ENCODE results near the gene LRG1.

The LRG1 gene

DNA sequence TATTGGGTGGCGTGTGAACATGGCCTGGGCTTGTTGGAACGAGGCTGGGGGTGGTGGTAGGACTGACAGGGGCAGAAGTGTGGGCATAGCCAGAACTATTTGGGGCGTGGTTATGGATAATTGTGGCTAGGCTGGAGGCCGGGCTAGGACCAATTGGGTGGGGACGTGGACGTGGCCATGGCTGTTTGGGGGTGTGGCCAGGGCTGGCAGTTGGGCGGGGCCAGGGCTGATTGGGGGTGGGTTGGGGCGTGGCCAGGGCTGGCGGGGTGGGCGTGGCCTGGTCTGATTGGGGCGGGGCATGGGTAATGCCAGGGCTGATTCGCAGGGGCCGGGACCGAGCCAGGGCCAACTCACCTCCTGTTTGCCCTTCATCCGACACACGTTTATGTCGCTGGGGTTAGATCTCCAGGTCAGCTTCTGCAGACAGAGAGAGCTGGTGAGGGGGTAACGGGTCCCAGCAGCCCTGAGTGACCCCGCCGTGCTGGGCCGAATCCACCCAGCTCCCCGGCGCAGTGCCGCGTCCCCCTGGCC, 16.8 kb upstream of the LRG1 start:
- Histone ChIP-seq H3K4me3 (ENCODE audit: low read length) (no peak overlapping the region), H3K4me1 (ENCODE audit: control insufficient read depth, low read depth, low read length) (no peaks in the 10 kb centered on the region), H3K27ac (ENCODE audit: low read length) (no peak overlapping the region), H3K27me3 (ENCODE audit: control insufficient read depth, insufficient read depth, low read length) (no peaks in the 10 kb centered on the region), H3K36me3 (ENCODE audit: control insufficient read depth, low read depth, low read length) (peaks cover 17% of the 10 kb centered on the region), H3K9me3 (ENCODE audit: control insufficient read depth, low read depth, low read length) (no peaks in the 10 kb centered on the region), H3K9ac (ENCODE audit: low read length) (no peak overlapping the region)

DNA sequence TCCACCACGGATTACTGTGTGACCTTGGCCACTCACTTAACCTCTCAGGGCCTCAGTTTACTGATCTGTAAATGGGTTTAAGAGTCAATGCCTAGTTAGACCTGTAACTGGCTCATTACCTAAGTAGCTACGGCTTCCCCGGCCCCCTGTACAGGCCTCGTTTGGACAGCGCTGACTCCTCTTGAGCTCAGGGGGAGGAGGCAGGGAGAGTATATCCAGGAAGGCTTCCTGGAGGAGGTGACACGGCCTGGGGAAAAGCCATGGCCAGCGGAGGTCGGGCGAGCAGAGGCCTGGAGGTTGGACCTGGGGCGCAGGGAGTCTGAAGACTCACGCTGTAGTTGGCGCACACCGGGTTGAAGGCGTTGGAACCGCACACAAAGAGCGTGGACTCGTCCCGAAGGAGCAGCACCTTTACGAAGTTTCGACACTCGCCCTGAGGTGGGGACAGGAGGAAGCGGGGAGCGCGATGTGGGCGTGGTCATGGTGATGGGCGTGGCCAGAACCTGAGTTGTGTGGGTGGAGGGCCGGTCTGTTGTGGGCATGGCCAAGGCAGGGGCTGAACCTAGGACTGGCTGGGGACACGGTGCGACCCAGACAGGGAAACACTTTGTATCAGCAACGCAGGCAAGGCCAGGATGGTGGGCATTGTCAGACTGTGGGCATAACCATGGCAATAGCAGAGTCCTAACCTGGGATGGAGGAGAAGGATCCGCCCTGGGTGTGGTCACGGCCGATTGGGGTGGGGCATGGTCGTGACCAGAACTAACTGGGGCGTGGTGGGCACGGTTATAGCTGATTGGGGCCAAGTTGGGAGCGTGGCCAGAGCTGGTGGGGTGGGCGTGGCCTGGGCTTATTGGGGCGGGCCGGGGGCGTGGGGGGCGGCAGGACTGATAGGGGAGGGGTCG, 16.1 kb upstream of the LRG1 start:
- peaks cover 17% of the 10 kb centered on the region for H3K36me3 ChIP-seq (ENCODE audit: control insufficient read depth, low read depth, low read length)
- no peaks in the 10 kb centered on the region for H3K27me3 ChIP-seq (ENCODE audit: control insufficient read depth, insufficient read depth, low read length)
- no peak overlapping the region for H3K27ac ChIP-seq (ENCODE audit: low read length)
- H3K9me3 ChIP-seq (ENCODE audit: control insufficient read depth, low read depth, low read length) = no peaks in the 10 kb centered on the region
- H3K4me1 ChIP-seq (ENCODE audit: control insufficient read depth, low read depth, low read length) = no peaks in the 10 kb centered on the region
- H3K9ac ChIP-seq (ENCODE audit: low read length) = no peak overlapping the region
- no peak overlapping the region for H3K4me3 ChIP-seq (ENCODE audit: low read length)

DNA sequence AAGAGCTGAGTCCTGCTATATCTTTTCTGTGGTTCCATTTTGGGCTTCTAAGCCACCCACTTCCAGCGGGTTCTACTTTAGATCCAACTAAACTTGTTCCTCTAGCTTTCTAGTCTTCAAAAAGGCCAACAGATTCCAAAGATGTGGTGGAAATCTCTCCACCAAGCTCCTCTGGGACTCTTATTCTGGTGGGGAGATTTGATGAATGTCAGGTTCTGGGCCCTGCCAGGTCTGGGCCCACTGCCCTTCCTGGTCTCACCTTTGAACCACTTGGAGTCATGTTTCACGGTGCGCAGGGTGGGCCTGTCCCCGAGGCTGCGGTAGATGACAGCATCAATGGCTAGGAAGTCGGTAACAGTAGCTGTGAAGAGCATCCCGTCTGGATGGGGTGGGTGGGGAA, 14.9 kb upstream of the LRG1 start:
- H3K27me3 ChIP-seq (ENCODE audit: control insufficient read depth, insufficient read depth, low read length) = no peaks in the 10 kb centered on the region

DNA sequence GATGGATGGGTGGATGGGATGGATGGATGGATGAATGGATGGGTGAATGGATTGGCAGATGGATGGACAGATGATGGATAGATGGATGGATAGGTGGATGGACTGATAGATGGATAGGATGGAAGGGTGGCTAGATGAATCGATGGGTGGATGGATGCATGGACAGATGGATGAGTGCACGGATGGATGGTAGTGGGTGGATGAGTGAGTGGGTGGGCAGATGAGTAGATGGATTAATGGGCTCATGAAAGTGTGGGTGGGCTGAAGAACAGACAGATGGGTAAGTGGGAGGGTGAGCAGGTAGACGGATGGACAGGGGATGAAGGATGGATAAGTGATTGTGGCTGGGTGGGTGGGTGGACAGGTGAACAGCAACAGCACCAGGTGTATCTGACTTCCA, 13.9 kb upstream of the LRG1 start:
- Histone ChIP-seq H3K36me3 (ENCODE audit: control insufficient read depth, low read depth, low read length) (peaks cover 20% of the 10 kb centered on the region), H3K27ac (ENCODE audit: low read length) (no peak overlapping the region), H3K4me3 (ENCODE audit: low read length) (no peak overlapping the region), H3K9ac (ENCODE audit: low read length) (no peak overlapping the region), H3K4me1 (ENCODE audit: control insufficient read depth, low read depth, low read length) (no peaks in the 10 kb centered on the region), H3K27me3 (ENCODE audit: control insufficient read depth, insufficient read depth, low read length) (no peaks in the 10 kb centered on the region), H3K9me3 (ENCODE audit: control insufficient read depth, low read depth, low read length) (no peaks in the 10 kb centered on the region)

More for the DNA sequence above, 14.9 kb upstream of the LRG1 start:
- H3K36me3 ChIP-seq (ENCODE audit: control insufficient read depth, low read depth, low read length) = peaks cover 20% of the 10 kb centered on the region
- H3K9ac ChIP-seq (ENCODE audit: low read length) = no peak overlapping the region
- no peaks in the 10 kb centered on the region for H3K9me3 ChIP-seq (ENCODE audit: control insufficient read depth, low read depth, low read length)
- no peaks in the 10 kb centered on the region for H3K4me1 ChIP-seq (ENCODE audit: control insufficient read depth, low read depth, low read length)
- H3K4me3 ChIP-seq (ENCODE audit: low read length) = no peak overlapping the region
- H3K27ac ChIP-seq (ENCODE audit: low read length) = no peak overlapping the region

DNA sequence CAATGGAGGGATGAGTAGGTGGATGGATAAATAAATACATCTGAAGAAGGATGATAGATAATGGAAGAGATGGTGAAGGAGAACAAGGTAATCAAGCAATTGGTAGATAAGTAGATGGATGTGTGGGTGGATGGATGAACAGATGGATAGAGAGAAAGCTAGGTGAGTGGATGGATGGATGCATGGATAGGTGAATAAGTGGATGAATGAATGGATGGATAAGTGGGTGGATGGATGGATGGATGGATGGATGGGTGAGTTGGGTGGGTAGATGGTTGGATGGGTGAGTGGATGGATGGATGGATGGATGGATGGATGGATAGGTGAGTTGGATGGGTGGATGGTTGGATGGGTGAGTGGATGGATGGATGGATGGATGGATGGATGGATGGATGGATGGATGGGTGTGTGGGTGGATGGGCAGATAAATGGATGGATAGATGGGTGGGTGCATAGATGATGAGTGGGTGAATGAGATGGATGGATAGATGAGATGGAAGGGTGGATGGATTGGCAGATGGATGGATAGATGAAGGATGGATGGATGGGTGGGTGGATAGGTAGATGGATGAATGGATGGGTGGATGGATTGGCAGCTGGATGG, 13.4 kb upstream of the LRG1 start:
- no peak overlapping the region for H3K4me3 ChIP-seq (ENCODE audit: low read length)
- no peaks in the 10 kb centered on the region for H3K4me1 ChIP-seq (ENCODE audit: control insufficient read depth, low read depth, low read length)

DNA sequence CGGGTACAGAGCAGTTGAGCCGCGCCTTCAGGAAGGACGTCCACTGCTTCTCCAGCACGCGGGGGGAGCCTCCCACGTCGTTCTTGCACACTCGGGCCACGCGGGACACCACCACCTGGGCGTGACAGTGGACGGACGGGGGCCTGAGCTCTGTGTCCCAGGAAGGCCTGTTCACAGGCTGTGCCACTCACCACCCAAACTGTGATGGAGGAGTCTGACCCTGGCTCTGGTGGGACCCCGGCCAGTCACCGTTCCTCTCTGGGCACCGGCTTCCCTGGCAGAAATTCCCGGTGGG, 12.6 kb upstream of the LRG1 start:
- Histone ChIP-seq H3K4me3 (ENCODE audit: low read length) (no peak overlapping the region), H3K9me3 (ENCODE audit: control insufficient read depth, low read depth, low read length) (no peaks in the 10 kb centered on the region), H3K9ac (ENCODE audit: low read length) (no peak overlapping the region), H3K27me3 (ENCODE audit: control insufficient read depth, insufficient read depth, low read length) (no peaks in the 10 kb centered on the region), H3K27ac (ENCODE audit: low read length) (no peak overlapping the region), H3K4me1 (ENCODE audit: control insufficient read depth, low read depth, low read length) (no peaks in the 10 kb centered on the region), H3K36me3 (ENCODE audit: control insufficient read depth, low read depth, low read length) (peaks cover 25% of the 10 kb centered on the region)

More for the DNA sequence above, 13.4 kb upstream of the LRG1 start:
- no peak overlapping the region for H3K27ac ChIP-seq (ENCODE audit: low read length)
- H3K27me3 ChIP-seq (ENCODE audit: control insufficient read depth, insufficient read depth, low read length) = no peaks in the 10 kb centered on the region
- H3K9me3 ChIP-seq (ENCODE audit: control insufficient read depth, low read depth, low read length) = no peaks in the 10 kb centered on the region
- H3K36me3 ChIP-seq (ENCODE audit: control insufficient read depth, low read depth, low read length) = peaks cover 20% of the 10 kb centered on the region
- H3K9ac ChIP-seq (ENCODE audit: low read length) = no peak overlapping the region

DNA sequence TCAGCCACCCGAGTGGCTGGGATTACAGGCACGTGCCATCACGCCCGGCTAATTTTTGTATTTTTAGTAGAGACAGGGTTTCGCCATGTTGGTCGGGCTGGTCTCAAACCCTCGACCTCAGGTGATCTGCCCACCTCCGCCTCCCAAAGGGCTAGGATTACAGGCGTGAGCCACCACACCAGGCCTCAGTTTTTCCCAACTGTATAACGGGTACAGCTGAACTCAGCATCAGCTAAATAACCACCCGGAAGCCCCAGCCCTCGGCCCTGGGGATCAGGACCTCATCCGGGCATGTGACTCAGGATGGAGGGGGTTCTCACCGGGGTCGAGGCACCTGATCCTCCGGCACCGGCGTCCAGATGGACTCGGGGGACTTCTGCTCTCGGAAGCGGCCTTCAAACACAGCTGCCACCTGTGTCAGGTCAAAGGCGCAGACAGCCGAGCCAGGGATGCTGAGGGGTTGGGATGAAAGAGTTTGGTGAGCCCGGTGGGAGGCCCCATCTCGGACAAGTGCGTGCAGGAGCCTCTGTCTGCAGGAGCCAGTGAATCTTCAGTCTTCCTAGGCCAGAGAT, 10.7 kb upstream of the LRG1 start:
- no peaks in the 10 kb centered on the region for H3K4me1 ChIP-seq (ENCODE audit: control insufficient read depth, low read depth, low read length)
- no peak overlapping the region for H3K4me3 ChIP-seq (ENCODE audit: low read length)
- no peaks in the 10 kb centered on the region for H3K27me3 ChIP-seq (ENCODE audit: control insufficient read depth, insufficient read depth, low read length)
- H3K36me3 ChIP-seq (ENCODE audit: control insufficient read depth, low read depth, low read length) = peaks cover 25% of the 10 kb centered on the region
- no peak overlapping the region for H3K9ac ChIP-seq (ENCODE audit: low read length)
- H3K27ac ChIP-seq (ENCODE audit: low read length) = no peak overlapping the region
- H3K9me3 ChIP-seq (ENCODE audit: control insufficient read depth, low read depth, low read length) = no peaks in the 10 kb centered on the region

DNA sequence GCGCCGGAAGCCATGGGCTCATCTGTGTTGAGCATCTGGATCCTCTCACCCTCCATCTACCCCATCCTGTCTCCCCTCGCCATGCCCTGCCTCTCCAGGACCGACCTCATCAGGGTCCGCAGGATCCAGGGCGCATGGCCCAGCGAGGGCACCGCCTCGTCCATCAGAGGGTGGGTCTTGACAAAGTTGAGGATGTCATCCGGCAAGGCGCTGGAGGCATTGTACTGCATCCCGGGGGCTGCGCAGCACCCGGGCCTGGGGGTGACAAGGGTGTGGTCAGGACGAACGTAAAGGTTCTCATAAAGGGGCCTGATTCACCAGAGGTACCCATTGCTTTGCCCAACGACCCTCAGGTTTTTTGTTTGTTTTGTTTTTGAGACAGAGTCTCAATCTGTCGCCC, 10.2 kb upstream of the LRG1 start:
- H3K27ac ChIP-seq (ENCODE audit: low read length) = no peak overlapping the region
- no peak overlapping the region for H3K4me3 ChIP-seq (ENCODE audit: low read length)
- H3K27me3 ChIP-seq (ENCODE audit: control insufficient read depth, insufficient read depth, low read length) = no peaks in the 10 kb centered on the region
- no peaks in the 10 kb centered on the region for H3K9me3 ChIP-seq (ENCODE audit: control insufficient read depth, low read depth, low read length)
- H3K36me3 ChIP-seq (ENCODE audit: control insufficient read depth, low read depth, low read length) = peaks cover 25% of the 10 kb centered on the region
- no peak overlapping the region for H3K9ac ChIP-seq (ENCODE audit: low read length)
- H3K4me1 ChIP-seq (ENCODE audit: control insufficient read depth, low read depth, low read length) = no peaks in the 10 kb centered on the region

DNA sequence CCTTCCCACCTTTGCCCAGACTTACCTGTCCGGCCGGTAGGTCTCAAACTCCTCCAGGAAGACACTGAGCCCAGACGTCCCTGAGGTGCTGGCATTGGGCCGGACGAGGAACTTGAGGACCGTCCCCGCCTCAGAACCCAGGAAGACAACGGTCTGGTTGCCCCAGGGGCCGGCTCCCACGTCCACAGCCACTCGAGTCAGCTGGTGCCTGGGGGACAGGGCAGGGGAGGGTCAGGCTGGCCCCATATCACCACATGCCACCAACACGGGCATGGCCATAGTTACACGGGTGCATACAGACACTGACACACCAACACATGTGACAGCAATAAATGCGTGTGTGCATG, 8.4 kb upstream of the LRG1 start:
- Histone ChIP-seq H3K36me3 (ENCODE audit: control insufficient read depth, low read depth, low read length) (peaks cover 16% of the 10 kb centered on the region), H3K27ac (ENCODE audit: low read length) (no peak overlapping the region), H3K9ac (ENCODE audit: low read length) (no peak overlapping the region), H3K9me3 (ENCODE audit: control insufficient read depth, low read depth, low read length) (no peaks in the 10 kb centered on the region), H3K4me1 (ENCODE audit: control insufficient read depth, low read depth, low read length) (no peaks in the 10 kb centered on the region), H3K4me3 (ENCODE audit: low read length) (no peak overlapping the region), H3K27me3 (ENCODE audit: control insufficient read depth, insufficient read depth, low read length) (no peaks in the 10 kb centered on the region)

DNA sequence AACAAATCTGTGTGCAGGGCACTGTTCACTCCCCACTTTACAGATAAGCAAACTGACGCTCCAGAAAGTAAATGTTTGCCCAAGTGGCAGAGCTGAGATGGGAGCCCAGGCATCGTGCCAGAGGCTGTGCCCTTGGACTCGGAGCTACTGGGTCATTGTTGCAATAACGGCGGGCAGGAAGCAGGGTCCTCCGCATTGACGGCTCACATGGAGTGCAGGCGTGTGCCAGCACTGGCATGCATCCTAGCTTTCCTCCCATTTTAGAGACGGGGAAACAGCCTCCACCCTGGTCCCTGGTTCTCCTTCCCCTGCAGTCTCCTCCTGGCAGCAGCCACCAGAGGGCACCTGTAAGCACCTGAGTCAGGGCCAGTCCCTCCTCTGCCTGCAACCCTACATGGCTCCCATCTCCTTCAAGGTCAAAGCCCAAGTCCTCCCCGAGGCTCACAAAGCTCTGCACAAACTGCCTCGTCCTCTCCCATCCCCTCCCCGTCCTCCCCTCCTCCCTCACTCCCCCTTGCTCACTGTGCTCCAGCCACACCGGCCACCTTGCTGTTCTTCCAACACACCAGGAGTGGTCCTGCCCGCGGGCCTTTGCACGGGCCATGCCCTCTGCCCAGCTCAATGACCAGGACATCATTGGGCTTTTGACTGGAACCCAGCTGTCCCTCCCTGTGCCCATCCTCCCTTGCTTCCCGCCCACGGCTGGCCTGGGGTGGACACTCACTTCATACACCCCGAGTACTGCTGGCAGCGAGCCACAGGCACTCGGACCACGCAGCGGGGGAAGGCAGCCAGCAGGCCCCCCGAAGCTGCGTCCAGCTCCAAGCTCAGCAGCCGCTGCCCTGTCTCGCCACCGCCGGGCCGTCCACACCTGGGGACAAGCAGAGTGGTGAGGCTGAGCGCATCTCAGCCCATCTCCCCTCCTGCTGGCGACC, 7.7 kb upstream of the LRG1 start:
- Histone ChIP-seq H3K4me3 (ENCODE audit: low read length) (no peak overlapping the region), H3K27me3 (ENCODE audit: control insufficient read depth, insufficient read depth, low read length) (no peaks in the 10 kb centered on the region), H3K9me3 (ENCODE audit: control insufficient read depth, low read depth, low read length) (no peaks in the 10 kb centered on the region), H3K36me3 (ENCODE audit: control insufficient read depth, low read depth, low read length) (peaks cover 10% of the 10 kb centered on the region), H3K4me1 (ENCODE audit: control insufficient read depth, low read depth, low read length) (no peaks in the 10 kb centered on the region), H3K27ac (ENCODE audit: low read length) (no peak overlapping the region), H3K9ac (ENCODE audit: low read length) (no peak overlapping the region)
